RWPE2 (cell line): ENCODE data around the gene MRPS16.

Experiments used
- ATAC-seq: fragments of 200-7000 bp; cut with Tn5 transposase; 3 replicates; pipeline ENCODE4 v1.9.1; 2021; ENCODE audit warnings: low read depth
- DNase-seq: peaks from one replicate; pipeline ENCODE4 v3.0.0-alpha.2; 2020; ENCODE audit warnings: low spot score
- H3K27ac ChIP-seq: fragments of 450-650 bp; 2 replicates; pipeline ENCODE4 v1.5.1; 2017; ENCODE audit warnings: mild to moderate bottlenecking; ENCODE audit not compliant: poor library complexity, severe bottlenecking
- H3K27me3 ChIP-seq: fragments of 250-450 bp; sonication (Bioruptor Pico); 2 replicates; pipeline ENCODE4 v1.5.1; 2021; ENCODE audit warnings: mild to moderate bottlenecking, moderate library complexity; ENCODE audit not compliant: insufficient read depth, poor library complexity, severe bottlenecking
- H3K36me3 ChIP-seq: fragments of 250-450 bp; sonication (Bioruptor Pico); 2 replicates; pipeline ENCODE4 v1.5.1; 2020; ENCODE audit warnings: low read depth, mild to moderate bottlenecking, moderate library complexity
- H3K4me1 ChIP-seq: fragments of 250-450 bp; sonication (Bioruptor Pico); 2 replicates; pipeline ENCODE4 v1.5.1; 2021; ENCODE audit warnings: mild to moderate bottlenecking, moderate library complexity; ENCODE audit not compliant: insufficient read depth, poor library complexity, severe bottlenecking
- H3K4me3 ChIP-seq: fragments of 250-450 bp; sonication (Bioruptor Pico); 2 replicates; pipeline ENCODE4 v1.5.1; 2021; ENCODE audit warnings: mild to moderate bottlenecking, moderate library complexity; ENCODE audit not compliant: severe bottlenecking
- H3K9me3 ChIP-seq: fragments of 250-450 bp; sonication (Bioruptor Pico); 2 replicates; pipeline ENCODE4 v1.5.1; 2021; ENCODE audit warnings: mild to moderate bottlenecking, moderate library complexity; ENCODE audit not compliant: severe bottlenecking
- TF ChIP-seq, protein P1 (sequence below): fragments of 450-650 bp; IDR thresholded peaks from one replicate; pipeline ENCODE4 v1.5.1; 2017; ENCODE audit warnings: mild to moderate bottlenecking, moderate library complexity; ENCODE audit not compliant: poor library complexity, severe bottlenecking

The MRPS16 gene

DNA sequence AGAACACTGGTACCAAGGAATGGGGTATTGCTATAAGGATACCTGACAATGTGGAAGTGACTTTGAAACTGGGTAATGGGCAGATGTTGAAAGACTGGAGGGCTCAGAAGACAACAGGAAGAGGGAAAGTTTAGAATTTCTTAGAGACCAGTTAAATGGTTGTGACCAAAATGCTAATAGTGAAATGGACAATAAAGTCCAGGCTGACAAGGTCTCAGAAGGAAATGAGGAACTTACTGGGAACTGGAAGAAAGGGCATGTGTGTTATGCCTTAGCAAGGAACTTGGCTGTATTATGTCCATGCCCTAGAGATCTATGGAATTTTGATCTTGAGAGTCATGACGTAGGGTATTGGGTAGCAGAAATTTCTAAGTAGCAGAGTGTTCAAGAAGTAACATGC is 46.6 kb downstream of the MRPS16 start:
- Histone ChIP-seq H3K27ac (no peak overlapping the region), H3K4me1 (no peaks in the 10 kb centered on the region), H3K27me3 (no peaks in the 10 kb centered on the region), H3K9me3 (no peaks in the 10 kb centered on the region), H3K4me3 (no peak overlapping the region), H3K36me3 (peaks cover 4% of the 10 kb centered on the region; the same call in 1 of the 2 replicates)
- DNase-seq = no peak
- no peak for ATAC-seq
- TF ChIP-seq, protein P1, sequence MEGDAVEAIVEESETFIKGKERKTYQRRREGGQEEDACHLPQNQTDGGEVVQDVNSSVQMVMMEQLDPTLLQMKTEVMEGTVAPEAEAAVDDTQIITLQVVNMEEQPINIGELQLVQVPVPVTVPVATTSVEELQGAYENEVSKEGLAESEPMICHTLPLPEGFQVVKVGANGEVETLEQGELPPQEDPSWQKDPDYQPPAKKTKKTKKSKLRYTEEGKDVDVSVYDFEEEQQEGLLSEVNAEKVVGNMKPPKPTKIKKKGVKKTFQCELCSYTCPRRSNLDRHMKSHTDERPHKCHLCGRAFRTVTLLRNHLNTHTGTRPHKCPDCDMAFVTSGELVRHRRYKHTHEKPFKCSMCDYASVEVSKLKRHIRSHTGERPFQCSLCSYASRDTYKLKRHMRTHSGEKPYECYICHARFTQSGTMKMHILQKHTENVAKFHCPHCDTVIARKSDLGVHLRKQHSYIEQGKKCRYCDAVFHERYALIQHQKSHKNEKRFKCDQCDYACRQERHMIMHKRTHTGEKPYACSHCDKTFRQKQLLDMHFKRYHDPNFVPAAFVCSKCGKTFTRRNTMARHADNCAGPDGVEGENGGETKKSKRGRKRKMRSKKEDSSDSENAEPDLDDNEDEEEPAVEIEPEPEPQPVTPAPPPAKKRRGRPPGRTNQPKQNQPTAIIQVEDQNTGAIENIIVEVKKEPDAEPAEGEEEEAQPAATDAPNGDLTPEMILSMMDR = no peak

DNA sequence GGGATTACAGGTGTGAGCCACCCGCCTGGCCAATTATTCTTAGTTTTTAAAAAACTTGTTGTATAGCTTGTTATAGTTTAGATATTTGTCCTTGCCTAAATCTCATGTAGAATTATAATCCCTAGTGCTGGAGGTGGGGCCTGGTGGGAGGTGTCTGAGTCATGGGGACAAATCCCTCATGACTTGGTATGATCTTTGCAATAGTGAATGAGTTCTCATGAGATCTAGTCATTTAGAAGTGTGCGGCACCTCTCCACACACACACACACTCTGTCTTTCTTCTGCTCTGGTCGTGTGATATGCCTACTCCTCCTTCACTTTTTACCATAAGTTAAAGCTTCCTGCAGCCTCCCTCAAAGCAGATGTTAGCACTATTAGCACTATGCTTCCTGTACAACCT is 47.4 kb downstream of the MRPS16 start:
- H3K4me1 ChIP-seq = no peaks in the 10 kb centered on the region
- no peak overlapping the region for H3K27ac ChIP-seq
- no peak overlapping the region for H3K4me3 ChIP-seq
- H3K27me3 ChIP-seq = no peaks in the 10 kb centered on the region
- no peaks in the 10 kb centered on the region for H3K9me3 ChIP-seq
- H3K36me3 ChIP-seq = no peaks in the 10 kb centered on the region
- TF ChIP-seq, protein P1 = no peak
- DNase-seq = no peak
- no peak for ATAC-seq
